Measurements from ENCODE around the gene DMRT2.

DMRT2 gene

GRCh38 chr9:1047591-1048230 lies 2.4 kb upstream of the DMRT2 start:
- FAIRE-seq: no peak

GRCh38 chr9:1048231-1048619 lies 1.9 kb upstream of the DMRT2 start:
- FAIRE-seq: no peak

GRCh38 chr9:1048811-1049210 lies 1.3 kb upstream of the DMRT2 start:
- no peak for FAIRE-seq

- FAIRE-seq: no peak
Observed at GRCh38 chr9:1049641-1050040, 516 bp upstream of the DMRT2 start.

- FAIRE-seq: no peak
Observed at GRCh38 chr9:1051210-1051583, 1.0 kb downstream of the DMRT2 start.

- FAIRE-seq: no peak
Observed at GRCh38 chr9:1051584-1052275, 1.6 kb downstream of the DMRT2 start.

GRCh38 chr9:1052365-1053281 lies 2.5 kb downstream of the DMRT2 start:
- FAIRE-seq: no peak

GRCh38 chr9:1053282-1053621 lies 3.1 kb downstream of the DMRT2 start:
- no peak for FAIRE-seq

- no peak for FAIRE-seq
Observed at GRCh38 chr9:1053986-1054425, 3.8 kb downstream of the DMRT2 start.

- no peak for FAIRE-seq
Observed at GRCh38 chr9:1055166-1055565, 5.0 kb downstream of the DMRT2 start.

GRCh38 chr9:1057910-1058309 lies 7.8 kb downstream of the DMRT2 start:
- FAIRE-seq: no peak

- no peak for FAIRE-seq
Observed at GRCh38 chr9:1058826-1059487, 8.8 kb downstream of the DMRT2 start.

GRCh38 chr9:1065130-1065529 lies 15.0 kb downstream of the DMRT2 start:
- no peak for FAIRE-seq

GRCh38 chr9:1070692-1071091 lies 20.5 kb downstream of the DMRT2 start:
- no peak for FAIRE-seq

GRCh38 chr9:1071730-1072129 lies 21.6 kb downstream of the DMRT2 start:
- no peak for FAIRE-seq

- no peak for FAIRE-seq
Observed at GRCh38 chr9:1073497-1073896, 23.3 kb downstream of the DMRT2 start.

GRCh38 chr9:1077616-1078015 lies 27.5 kb downstream of the DMRT2 start:
- no peak for FAIRE-seq

- FAIRE-seq: no peak
Observed at GRCh38 chr9:1083325-1083913, 33.3 kb downstream of the DMRT2 start.

GRCh38 chr9:1085086-1085485 lies 34.9 kb downstream of the DMRT2 start:
- no peak for FAIRE-seq

- FAIRE-seq: no peak
Observed at GRCh38 chr9:1086517-1086916, 36.4 kb downstream of the DMRT2 start.

- FAIRE-seq: no peak
Observed at GRCh38 chr9:1087120-1087881, 37.1 kb downstream of the DMRT2 start.

- no peak for FAIRE-seq
Observed at GRCh38 chr9:1094749-1095148, 44.6 kb downstream of the DMRT2 start.

Measured in A204.1 (cell line).